HepG2 (cell line): ENCODE measurements around the gene DRAP1. TPM values are rescaled to one million over a fixed set of nuclear protein-coding genes. Genes with fewer than 3 reads are reported as not detected.

Experiments used
- ATAC-seq: fragments of 200-7000 bp; cut with Tn5 transposase; 3 replicates; pipeline ENCODE4 v1.9.1; 2020; ENCODE audit warnings: mild to moderate bottlenecking, moderate library complexity
- BruUV-seq: library from RNA; stranded (reverse); fragments of 400-500 nt; replicated peaks from 2 replicates; lab custom pipeline; 2021; lab: Mats Ljungman, UMichigan
- CTCF ChIA-PET: fragments of 300-600 bp; formaldehyde crosslinking; extraction: SDS; loops from one replicate; lab custom pipeline; 2021; ENCODE audit warnings: low total read pairs, inconsistent platforms, low intra/inter-chr PET ratio; lab: Yijun Ruan, JAX
- POLR2A ChIA-PET: fragments of 350-600 bp; sonication (Branson Sonifier 250); formaldehyde crosslinking; loops from one replicate; lab custom pipeline; 2020; ENCODE audit warnings: antibody characterized with exemption, inconsistent platforms; lab: Yijun Ruan, JAX
- DNase-seq: peaks from one replicate; pipeline ENCODE4 v3.0.0-alpha.2; 2015; ENCODE audit warnings: low spot score
- FAIRE-seq: peaks from 3 replicates; lab custom pipeline; 2011; peaks lifted over from hg19 to GRCh38; lab: Jason Lieb, UNC
- H2AFZ ChIP-seq: one replicate; pipeline ENCODE4 v1.6.1; 2011; ENCODE audit warnings: low read length, inconsistent platforms
- H3K27ac ChIP-seq: fragments of 300-600 bp; 3 replicates; pipeline ENCODE4 v1.8.0; 2011; ENCODE audit warnings: mixed run types, mild to moderate bottlenecking, mixed read lengths, low read length, inconsistent platforms; ENCODE audit not compliant: insufficient read depth; ENCODE audit errors: extremely low read length
- H3K27me3 ChIP-seq, 2 experiments: fragments of 200-600 bp in 1 of 2; 2 replicates in 1 of 2; 3 replicates in 1 of 2; pipeline versions ENCODE4 v1.6.0 to v1.8.0; 2011; ENCODE audit warnings: low read length in 2 of 2, mild to moderate bottlenecking in 2 of 2, moderate library complexity in 2 of 2, inconsistent platforms in 1 of 2; ENCODE audit not compliant: insufficient read depth in 2 of 2, control insufficient read depth in 1 of 2
- H3K36me3 ChIP-seq, 2 experiments: fragments of 200-600 bp in 1 of 2; replicated peaks in 1 of 2; 2 replicates in 1 of 2; 3 replicates in 1 of 2; pipeline versions ENCODE4 v1.5.1 to v1.8.0; 2011; ENCODE audit warnings: low read length in 2 of 2, inconsistent platforms in 1 of 2; ENCODE audit not compliant: insufficient read depth in 2 of 2, control insufficient read depth in 1 of 2
- H3K4me1 ChIP-seq: 2 replicates; pipeline ENCODE4 v1.5.1; 2012; ENCODE audit warnings: low read length, inconsistent platforms; ENCODE audit not compliant: insufficient read depth
- H3K4me2 ChIP-seq: 2 replicates; pipeline ENCODE4 v1.6.0; 2011; ENCODE audit warnings: low read depth, low read length, inconsistent platforms
- H3K4me3 ChIP-seq, 3 experiments: fragments of 200-600 bp in 1 of 3; sonication (generic), shearing (Covaris generic) in 1 of 3; replicated peaks in 1 of 3; 2 replicates each; pipeline ENCODE4 v1.5.1; 2011 to 2016; ENCODE audit warnings: low read length in 3 of 3, inconsistent platforms in 2 of 3, low read depth in 2 of 3, mild to moderate bottlenecking in 2 of 3, control low read depth in 1 of 3, mixed read lengths in 1 of 3; ENCODE audit not compliant: insufficient read depth in 1 of 3
- H3K79me2 ChIP-seq: one replicate; pipeline ENCODE4 v1.6.1; 2011; ENCODE audit warnings: low read length, inconsistent platforms; ENCODE audit not compliant: insufficient read depth
- H3K9ac ChIP-seq: 2 replicates; pipeline ENCODE4 v1.6.0; 2011; ENCODE audit warnings: mild to moderate bottlenecking, low read depth, low read length, inconsistent platforms; ENCODE audit not compliant: insufficient read depth
- H3K9me3 ChIP-seq: 2 replicates; pipeline ENCODE4 v1.5.1; 2012; ENCODE audit warnings: mild to moderate bottlenecking, low read length
- H4K20me1 ChIP-seq: 2 replicates; pipeline ENCODE4 v1.6.0; 2011; ENCODE audit warnings: inconsistent platforms, mild to moderate bottlenecking, low read length, moderate library complexity; ENCODE audit not compliant: insufficient read depth
- FOXA3 ChIP-seq: IDR thresholded peaks from 2 replicates; pipeline ENCODE4 v1.6.1; 2016; ENCODE audit warnings: missing genetic modification reagents, missing compliant biosample characterization
- FOXK2 ChIP-seq: fragments of 450-650 bp; IDR thresholded peaks from 2 replicates; pipeline ENCODE4 v1.6.1; 2016
- FOXP1 ChIP-seq, 2 experiments: fragments of 450-650 bp in 1 of 2; IDR thresholded peaks; 2 replicates each; pipeline ENCODE4 v1.6.1; 2017 to 2018; ENCODE audit warnings: antibody characterized with exemption in 1 of 2
- GLMP ChIP-seq: sonication (generic); formaldehyde crosslinking; IDR thresholded peaks from 2 replicates; pipeline ENCODE4 v1.9.0; 2021; ENCODE audit warnings: missing genetic modification reagents, mild to moderate bottlenecking, borderline replicate concordance
- HOXA7 ChIP-seq: sonication (generic); formaldehyde crosslinking; IDR thresholded peaks from 2 replicates; pipeline ENCODE4 v1.8.1; 2022; ENCODE audit warnings: mild to moderate bottlenecking, missing genetic modification reagents, moderate library complexity
- NFE2 ChIP-seq: sonication (generic); formaldehyde crosslinking; IDR thresholded peaks from 2 replicates; pipeline ENCODE4 v1.4.0; 2020; ENCODE audit warnings: missing genetic modification reagents
- PHF20 ChIP-seq: sonication (generic); formaldehyde crosslinking; IDR thresholded peaks from 2 replicates; pipeline ENCODE4 v1.5.0; 2020; ENCODE audit warnings: mild to moderate bottlenecking, missing genetic modification reagents
- RBFOX2 ChIP-seq: fragments of 200-400 bp; formaldehyde crosslinking; IDR thresholded peaks from 2 replicates; pipeline ENCODE4 v1.6.1; 2017; ENCODE audit warnings: low read depth, mild to moderate bottlenecking, low read length
- TOPORS ChIP-seq: sonication (generic); formaldehyde crosslinking; IDR thresholded peaks from 2 replicates; pipeline ENCODE4 v1.8.0; 2023; ENCODE audit warnings: mild to moderate bottlenecking, missing genetic modification reagents
- ZBTB46 ChIP-seq: sonication (generic); formaldehyde crosslinking; IDR thresholded peaks from 2 replicates; pipeline ENCODE4 v1.4.0; 2020; ENCODE audit warnings: mild to moderate bottlenecking, missing genetic modification reagents, borderline replicate concordance
- ZKSCAN8 ChIP-seq: IDR thresholded peaks from 2 replicates; pipeline ENCODE4 v1.6.1; 2016; ENCODE audit warnings: borderline replicate concordance, missing genetic modification reagents, missing compliant biosample characterization
- ZNF138 ChIP-seq: sonication (generic); formaldehyde crosslinking; IDR thresholded peaks from 2 replicates; pipeline ENCODE4 v1.5.0; 2020; ENCODE audit warnings: mild to moderate bottlenecking, low read depth, missing genetic modification reagents
- ZNF577 ChIP-seq: sonication (generic); formaldehyde crosslinking; IDR thresholded peaks from 2 replicates; pipeline ENCODE4 v1.4.0; 2020; ENCODE audit warnings: mild to moderate bottlenecking, low read depth, missing genetic modification reagents, borderline replicate concordance
- ZNF703 ChIP-seq: sonication (generic); formaldehyde crosslinking; IDR thresholded peaks from 2 replicates; pipeline ENCODE4 v1.5.1; 2020; ENCODE audit warnings: missing genetic modification reagents, mild to moderate bottlenecking, moderate library complexity, borderline replicate concordance
- ZNF770 ChIP-seq: sonication (generic); formaldehyde crosslinking; IDR thresholded peaks from 2 replicates; pipeline ENCODE4 v1.5.0; 2020; ENCODE audit warnings: mild to moderate bottlenecking, missing genetic modification reagents
- WGBS: methylation state at CpG from one replicate; pipeline ENCODE4 v1.1.6; 2017; ENCODE audit warnings: low lambda C conversion rate; 5-methylcytosine and 5-hydroxymethylcytosine counted together
- in situ Hi-C: cut with HindIII; loops from 2 replicates; pipeline ENCODE4 v1.10.0; 2017; ENCODE audit warnings: low pct_unique_long_range_greater_than_20kb; ENCODE audit not compliant: extremely low pct_ligation_motif_present
- intact Hi-C: fragments of 100-400 bp; cut with micrococcal nuclease; formaldehyde crosslinking; loops from one replicate; pipeline ENCODE4 v1.10.0; 2022; ENCODE audit not compliant: unreplicated experiment
- polyA plus RNA-seq, 8 experiments: library from polyadenylated mRNA; depleted of rRNA in 3 of 8; stranded (reverse) in 7 of 8; unstranded in 1 of 8; fragments of >200 nt; fragmentation: Illumina TruSeq in 4 of 8; extraction: Trizol in 4 of 8; gene quantifications; 2 replicates each; pipeline versions ENCODE4 v1.2.1 to v1.2.3, GENCODE V29; 2011 to 2016; ENCODE audit warnings: low read depth in 4 of 8, missing spikeins in 1 of 8, mixed read lengths in 1 of 8; ENCODE audit not compliant: insufficient read depth in 1 of 8
- total RNA-seq, 5 experiments: library from RNA; depleted of rRNA; stranded (reverse); fragments of >200 nt; fragmentation: Illumina TruSeq; extraction: Trizol; gene quantifications; 2 replicates each; pipeline ENCODE4 v1.2.3, GENCODE V29; 2016; ENCODE audit warnings: low read depth in 1 of 5

DRAP1 gene
- total and polyA plus RNA-seq, 2 of the 13 experiments (the other 11 are each of a cell fraction or from before 2014, with no cell fraction given): 46.8 to 52.3 TPM

DNA sequence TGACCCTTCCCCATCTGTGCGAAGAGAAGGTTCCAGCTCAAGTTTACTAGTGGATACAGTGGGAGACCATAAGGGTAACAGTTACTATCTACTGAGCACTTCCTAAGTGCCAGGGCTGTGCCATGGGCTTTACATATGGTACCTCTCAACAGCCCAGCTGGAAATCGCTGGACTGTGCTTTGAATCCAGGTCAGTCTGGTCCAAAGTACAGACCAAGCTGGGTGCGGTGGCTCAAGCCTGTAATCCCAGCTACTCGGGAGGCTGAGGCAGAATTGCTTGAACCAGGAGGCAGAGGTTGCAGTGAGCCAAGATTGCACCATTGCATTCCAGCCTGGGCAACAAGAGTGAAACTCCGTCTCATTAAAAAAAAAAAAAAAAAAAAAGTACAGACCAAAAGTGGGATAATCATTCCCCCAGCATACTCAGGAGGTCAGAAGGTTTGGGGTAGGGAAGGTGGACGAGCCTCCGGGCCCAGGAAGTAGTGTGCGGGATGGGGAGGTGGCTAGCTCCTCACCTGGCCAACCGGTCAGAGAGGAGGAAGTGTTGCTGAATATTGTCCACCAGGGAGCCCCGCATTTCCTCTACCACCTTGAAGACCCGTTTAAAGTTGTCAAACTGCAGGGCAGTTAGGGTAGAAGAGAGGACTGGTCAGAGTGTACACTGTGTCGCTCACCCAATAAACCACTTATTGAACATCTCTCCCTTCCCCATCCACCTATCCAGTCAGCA lies 33.3 kb upstream of the DRAP1 start:
- no peak overlapping the region for H2AFZ ChIP-seq
- WGBS: 93% methylated on average over 12 of the region's 12 CpGs
- in situ Hi-C loops (no loop called here), intact Hi-C loops (loop anchor here (5.0 kb wide), 1 partner anchor 46 kb away; no protein-coding TSS in a partner anchor)
- ChIA-PET POLR2A (interaction anchor here (1.3 to 7.6 kb wide), 3 partner anchors 26 to 174 kb away, joined by 3 to 78 read pairs (median 11); partner anchors contain the start of genes CFL1 and MUS81), CTCF (interaction anchor here (0.6 to 6.9 kb wide), 3 partner anchors 103 to 418 kb away, joined by 3 to 77 read pairs (median 63); no protein-coding TSS in a partner anchor)
- no peaks in the 10 kb centered on the region for H3K9me3 ChIP-seq
- H4K20me1 ChIP-seq: no peaks in the 10 kb centered on the region
- peaks cover 54% of the 10 kb centered on the region for H3K4me1 ChIP-seq
- H3K9ac ChIP-seq: no peak overlapping the region
- H3K27me3 ChIP-seq: no peaks in the 10 kb centered on the region; a peak in 1 of 5 replicates
- H3K79me2 ChIP-seq: peaks cover 4% of the 10 kb centered on the region
- H3K4me3 ChIP-seq: no peak overlapping the region
- H3K27ac ChIP-seq: no peak overlapping the region
- DNase-seq: no peak
- no TSS peak for BruUV-seq
- H3K4me2 ChIP-seq: no peak overlapping the region
- H3K36me3 ChIP-seq: peaks cover 4 to 19% of the 10 kb centered on the region in 2 experiments; a peak in 4 of 5 replicates
- TF ChIP-seq ZNF577 (CRISPR knock-in tag) (no peak), FOXK2 (no peak), GLMP (CRISPR knock-in tag) (no peak), ZNF138 (CRISPR knock-in tag) (no peak), HOXA7 (CRISPR knock-in tag) (no peak), ZBTB46 (CRISPR knock-in tag) (no peak), ZNF770 (no peak), ZNF703 (CRISPR knock-in tag) (no peak), FOXA3 (no peak), ZKSCAN8 (CRISPR knock-in tag) (no peak), NFE2 (CRISPR knock-in tag) (no peak), RBFOX2 (no peak), TOPORS (CRISPR knock-in tag) (no peak), FOXP1 (IDR thresholded peaks at IDR 0.05) (no peak), FOXP1 (CRISPR knock-in tag; IDR thresholded peaks at IDR 0.05) (no peak), PHF20 (CRISPR knock-in tag) (no peak)
- FAIRE-seq: no peak
- no peak for ATAC-seq
